MM.1S (cell line): ENCODE results near the gene EHHADH.

Source experiments
- CTCF ChIP-seq: fragments of 300-600 bp; sonication (generic); IDR thresholded peaks from 2 replicates; pipeline ENCODE4 v1.5.1; 2016; ENCODE audit warnings: antibody characterized with exemption, low read length, mixed read lengths
- EZH2phosphoT487 ChIP-seq: fragments of 300-600 bp; sonication (generic); IDR thresholded peaks from 2 replicates; pipeline ENCODE4 v1.6.1; 2018; ENCODE audit warnings: antibody characterized with exemption, low read length

GRCh38 chr3:185175370-185175987, 78.4 kb downstream of the EHHADH start:
- TF ChIP-seq CTCF (no peak), EZH2phosphoT487 (no peak)
